ENCODE results near the gene GATA2. TPM values are rescaled to one million over a fixed set of nuclear protein-coding genes. Genes with fewer than 3 reads are reported as not detected.

Gene GATA2
- total and polyA plus RNA-seq, 2 of the 8 experiments (the other 6 are each of a cell fraction or from before 2014, with no cell fraction given), result 0.03 to 0.30 TPM

DNA sequence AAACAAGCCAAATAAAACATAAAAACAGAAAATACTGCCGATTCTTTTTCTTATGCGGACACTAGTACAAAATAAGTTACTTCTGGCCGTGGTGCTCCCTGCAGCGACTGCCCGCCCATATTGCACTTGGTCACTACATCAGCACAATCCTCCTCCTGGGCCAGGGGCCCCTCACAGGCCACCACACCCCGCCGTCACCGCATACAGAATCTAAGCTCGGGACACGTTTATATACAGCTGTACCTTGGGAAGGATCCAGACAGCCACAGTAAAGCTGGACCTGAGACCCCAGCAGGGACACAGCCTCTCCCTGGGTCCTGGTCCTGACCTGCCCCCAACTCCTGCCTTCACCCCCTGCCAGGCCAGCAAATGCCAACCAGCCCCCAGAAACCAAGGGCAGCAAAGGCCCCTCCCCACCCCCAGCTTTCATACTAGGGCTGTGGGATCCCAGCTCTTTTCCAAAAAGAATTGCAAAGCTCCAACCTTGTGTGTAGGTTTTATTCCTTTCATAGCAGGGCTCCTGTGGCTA, 13.4 kb downstream of the GATA2 start:
- no peak overlapping the region for H3K23ac ChIP-seq (ENCODE audit: insufficient read length)
- H3K27me3 ChIP-seq (replicated peaks in 1 of 4; ENCODE audit: control insufficient read depth in 3 of 4, extremely low read depth in 1 of 4, insufficient read depth in 3 of 4, low read length in 3 of 4), result peaks cover 82 to 100% (median 97%) of the 10 kb centered on the region in 4 experiments
- H3K14ac ChIP-seq (ENCODE audit: insufficient read length), result no peak overlapping the region
- no peak overlapping the region for H2BK120ac ChIP-seq (replicated peaks; ENCODE audit: low read depth, low read length)
- H3K18ac ChIP-seq (ENCODE audit: extremely low read depth, low read length), result no peak overlapping the region
- no peak overlapping the region; a peak in 1 of 4 replicates for H3K4me2 ChIP-seq (ENCODE audit: insufficient read depth in 1 of 2, low read depth in 2 of 2, low read length in 2 of 2)
- no peak overlapping the region for H4K8ac ChIP-seq (ENCODE audit: extremely low read depth, insufficient read depth, low read length)
- ChIA-PET POLR2A (ENCODE audit: partially characterized antibody) (interaction anchor here (0.8 to 3.2 kb wide), 4 partner anchors 11 to 204 kb away, joined by 3 to 13 read pairs (median 4); no protein-coding TSS in a partner anchor), CTCF (ENCODE audit: partially characterized antibody) (interaction anchor here (0.6 to 7.9 kb wide), 9 partner anchors 11 to 130 kb away, joined by 3 to 42 read pairs (median 4); no protein-coding TSS in a partner anchor)
- no peak overlapping the region for H4K91ac ChIP-seq (replicated peaks; ENCODE audit: insufficient read length, low read length)
- DNase-seq (ENCODE audit: low read depth in 1 of 2, low spot score in 2 of 2), result no peak
- no peaks in the 10 kb centered on the region for H3K36me3 ChIP-seq (ENCODE audit: control insufficient read depth in 2 of 4, insufficient read depth in 4 of 4, low read length in 3 of 4)
- no peak overlapping the region for H4K5ac ChIP-seq (ENCODE audit: insufficient read length, low read depth, low read length)
- no peak overlapping the region for H3K27ac ChIP-seq (ENCODE audit: low read depth, low read length)
- TF ChIP-seq CHD2 (IDR thresholded peaks at IDR 0.05; ENCODE audit: low read length) (no peak), JUND (IDR thresholded peaks at IDR 0.05; ENCODE audit: low read length) (no peak), EZH2 (IDR thresholded peaks at IDR 0.05; ENCODE audit: low read depth, low read length, severe bottlenecking) (no peak), SIRT6 (IDR thresholded peaks at IDR 0.05; ENCODE audit: low read length) (no peak)
- H3K56ac ChIP-seq (replicated peaks; ENCODE audit: insufficient read length, low read depth, low read length), result no peak overlapping the region
- no peak for FAIRE-seq
- WGBS, 2 experiments (ENCODE audit: extremely low coverage in 1 of 2, insufficient coverage in 1 of 2, insufficient read length in 1 of 2, insufficient replicate concordance in 2 of 2, low coverage in 1 of 2, low lambda C conversion rate in 2 of 2, missing lambda C conversion rate in 1 of 2), result 56% methylated on average over 10 of the region's 10 CpGs; no CpG with 5 or more reads in 1 of the 2 experiments
- no peak overlapping the region for H2BK15ac ChIP-seq (ENCODE audit: low read length)
- H3K23me2 ChIP-seq (ENCODE audit: low read depth, low read length), result peaks cover 3% of the 10 kb centered on the region; the same call in 1 of the 2 replicates
- no peaks in the 10 kb centered on the region for H3K79me1 ChIP-seq (ENCODE audit: low read depth, low read length)
- H2BK12ac ChIP-seq (ENCODE audit: low read depth, low read length), result no peak overlapping the region
- no peak overlapping the region for H2AFZ ChIP-seq (ENCODE audit: low read length)
- H2BK5ac ChIP-seq (ENCODE audit: low read depth, low read length), result no peak overlapping the region
- peaks cover 5 to 45% (median 30%) of the 10 kb centered on the region in 4 experiments for H3K4me1 ChIP-seq (replicated peaks in 1 of 4; ENCODE audit: control insufficient read depth in 3 of 4, insufficient read depth in 4 of 4, low read length in 3 of 4)
- H3K4me3 ChIP-seq (ENCODE audit: extremely low read depth in 1 of 4, insufficient read depth in 2 of 4, low read depth in 3 of 4, low read length in 4 of 4), result no peak overlapping the region
- peaks cover 9 to 10% of the 10 kb centered on the region in 2 experiments for H4K20me1 ChIP-seq (replicated peaks in 1 of 2; ENCODE audit: control insufficient read depth in 1 of 2, insufficient read depth in 2 of 2, low read length in 2 of 2)
- no peak overlapping the region for H3K9ac ChIP-seq (replicated peaks in 1 of 4; ENCODE audit: extremely low read depth in 1 of 4, low read depth in 3 of 4, low read length in 3 of 4)
- H3K4ac ChIP-seq (replicated peaks; ENCODE audit: insufficient read length, low read depth, low read length), result no peak overlapping the region
- H3K9me3 ChIP-seq (ENCODE audit: insufficient read depth in 2 of 2, low read depth in 1 of 2, low read length in 1 of 2), result 0 out of 4 replicates have a peak, but pooled peaks cover 0 to 3% of the 10 kb centered on the region in 2 experiments
- H3K79me2 ChIP-seq (ENCODE audit: control insufficient read depth in 1 of 2, insufficient read depth in 2 of 2, low read length in 2 of 2), result no peaks in the 10 kb centered on the region
- H2BK20ac ChIP-seq (ENCODE audit: low read length), result no peak overlapping the region
- H2AK5ac ChIP-seq (ENCODE audit: low read depth, low read length), result no peak overlapping the region
